CD4-positive, alpha-beta T cell treated with Interleukin-2 at 100 ng/mL for 4 hours (primary cell): ENCODE measurements around the gene IGFBP5.

Source experiments
- DNase-seq: peaks from one replicate; pipeline ENCODE4 v3.0.0-alpha.2; 2020; ENCODE audit warnings: low spot score

Gene IGFBP5, protein sequence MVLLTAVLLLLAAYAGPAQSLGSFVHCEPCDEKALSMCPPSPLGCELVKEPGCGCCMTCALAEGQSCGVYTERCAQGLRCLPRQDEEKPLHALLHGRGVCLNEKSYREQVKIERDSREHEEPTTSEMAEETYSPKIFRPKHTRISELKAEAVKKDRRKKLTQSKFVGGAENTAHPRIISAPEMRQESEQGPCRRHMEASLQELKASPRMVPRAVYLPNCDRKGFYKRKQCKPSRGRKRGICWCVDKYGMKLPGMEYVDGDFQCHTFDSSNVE

DNA sequence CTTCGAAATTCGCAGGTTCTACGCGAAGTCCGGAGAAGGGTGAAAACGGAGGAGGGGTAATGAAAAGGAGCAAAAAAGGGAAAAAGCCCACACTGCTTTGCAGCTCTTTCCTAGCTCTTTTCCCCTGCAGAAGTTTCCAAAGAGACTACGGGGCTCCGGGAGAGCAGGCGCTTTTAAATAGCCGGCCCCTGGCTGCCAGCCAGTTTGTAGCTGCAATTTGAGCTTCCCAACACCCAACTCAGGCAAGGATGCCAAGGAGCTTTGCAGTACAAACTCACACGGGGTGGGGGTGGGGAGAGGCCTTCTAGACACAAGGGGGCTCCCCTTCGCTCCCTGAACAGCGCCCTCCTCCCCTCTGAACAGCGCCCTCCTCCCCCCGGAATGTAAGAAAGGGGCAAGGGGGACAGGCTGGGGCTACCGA, at the start of gene IGFBP5:
TSS of gene IGFBP5 (minus strand) at position 149 of the 421 bp plus-strand sequence. CDS start 774 bp downstream, outside the sequence.
- DNase-seq: no peak

DNA sequence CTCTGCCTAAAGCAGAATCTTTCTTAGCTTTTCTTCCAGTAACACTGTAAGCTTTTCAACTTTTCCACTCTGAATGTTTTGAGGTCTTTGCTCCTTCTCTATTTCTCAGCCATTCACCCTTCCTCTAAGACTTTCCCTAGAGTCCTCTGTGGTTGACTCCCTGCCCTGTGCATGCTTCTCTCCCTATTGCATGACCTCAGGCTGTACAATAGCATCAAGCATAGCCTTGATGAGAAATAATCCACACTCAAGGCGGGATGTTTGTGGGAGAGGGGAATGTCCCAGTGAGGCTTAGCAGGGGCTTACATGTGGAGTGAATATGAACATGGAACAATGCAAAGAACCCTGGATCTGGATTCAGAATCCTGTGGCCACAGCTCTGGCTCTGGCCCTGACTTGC, 48.4 kb upstream of the IGFBP5 start:
- DNase-seq: no peak

DNA sequence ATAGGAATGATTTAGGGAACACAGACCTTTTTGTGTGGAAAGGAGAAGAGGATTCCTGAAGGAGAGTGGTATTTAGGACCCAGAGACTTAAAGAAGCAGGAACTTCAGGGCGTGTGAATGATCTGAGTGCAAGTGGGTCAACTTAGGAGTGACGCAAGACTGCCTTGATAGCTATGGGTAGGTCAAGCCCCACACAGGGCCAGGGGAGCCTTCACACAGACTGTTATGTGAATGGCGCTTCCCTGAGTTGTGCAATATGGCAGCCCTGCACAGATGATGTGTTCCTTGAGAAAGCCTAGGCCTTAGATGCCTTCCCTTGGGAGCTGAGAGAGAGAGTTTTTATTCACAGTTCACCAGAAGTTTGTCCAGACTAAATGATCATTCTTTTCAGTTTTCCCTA, 47.1 kb upstream of the IGFBP5 start:
- no peak for DNase-seq

DNA sequence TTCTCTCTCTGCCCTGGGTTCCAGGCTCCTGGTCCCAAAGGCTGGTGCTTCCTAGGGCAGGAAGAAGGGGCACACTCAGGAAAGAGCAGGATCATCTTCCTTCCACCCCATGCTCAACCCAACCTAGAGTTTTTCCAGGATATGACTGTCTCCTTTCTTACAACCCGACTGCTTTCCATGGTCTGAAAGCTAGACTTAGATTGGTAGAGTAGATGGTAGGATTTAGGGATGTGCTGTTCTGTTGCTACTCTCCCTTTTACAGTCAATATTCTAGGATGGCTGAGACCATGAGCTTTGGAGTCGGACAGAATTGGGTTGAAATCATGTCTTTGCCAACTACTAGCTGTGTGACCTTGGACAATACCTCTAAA, 45.9 kb upstream of the IGFBP5 start:
- DNase-seq: no peak

DNA sequence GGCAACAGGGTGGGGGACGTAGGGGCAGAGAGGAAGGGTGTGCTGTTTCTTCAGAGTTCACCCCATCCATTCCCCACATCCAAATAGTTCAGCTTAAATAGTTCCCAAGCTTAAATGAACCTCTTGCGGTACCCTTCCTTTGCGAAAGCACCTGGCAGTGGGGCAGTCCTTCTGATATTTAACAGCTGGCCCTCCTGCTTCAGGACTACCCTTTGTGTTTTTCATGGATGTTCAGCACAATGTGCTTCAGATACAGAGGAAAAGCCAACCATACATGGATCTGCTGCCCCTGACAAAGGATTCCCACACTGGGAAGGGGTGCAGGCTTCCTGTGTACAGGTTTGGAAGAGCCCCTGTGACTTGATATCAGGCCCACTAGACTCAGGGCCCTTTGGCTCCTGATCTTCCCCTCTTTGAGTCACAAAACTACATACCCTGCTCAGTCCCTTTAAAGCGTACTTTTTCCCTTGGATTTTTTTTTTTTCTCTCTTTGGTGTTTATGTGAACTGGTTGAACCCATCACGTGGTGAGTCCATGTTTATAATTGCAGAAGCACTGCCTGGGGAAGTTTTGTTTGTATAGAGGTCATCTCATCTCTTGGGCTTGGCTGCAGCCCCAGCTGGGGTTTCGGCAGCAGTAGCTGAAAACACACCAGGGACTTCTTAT, 45.3 kb upstream of the IGFBP5 start:
- no peak for DNase-seq

DNA sequence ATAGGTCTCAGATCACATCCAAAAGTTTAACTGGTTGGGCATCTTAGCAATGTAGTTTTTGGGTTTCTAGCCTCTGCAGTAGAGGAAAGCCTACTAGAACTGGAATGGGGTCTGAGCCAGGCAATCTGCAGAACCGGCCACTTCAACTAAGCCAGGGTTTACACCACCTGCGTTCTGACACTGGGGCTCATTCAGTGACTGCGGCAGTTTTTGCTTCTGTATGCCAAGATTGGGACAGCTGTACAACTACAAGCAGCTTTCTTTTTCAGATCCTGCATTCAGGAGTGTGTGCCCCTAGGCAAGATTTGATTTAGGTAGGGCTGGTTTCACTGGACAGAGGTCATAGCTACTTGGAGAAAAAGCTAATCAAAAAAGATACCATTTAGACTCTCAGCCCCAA, 43.7 kb upstream of the IGFBP5 start:
- DNase-seq: no peak

DNA sequence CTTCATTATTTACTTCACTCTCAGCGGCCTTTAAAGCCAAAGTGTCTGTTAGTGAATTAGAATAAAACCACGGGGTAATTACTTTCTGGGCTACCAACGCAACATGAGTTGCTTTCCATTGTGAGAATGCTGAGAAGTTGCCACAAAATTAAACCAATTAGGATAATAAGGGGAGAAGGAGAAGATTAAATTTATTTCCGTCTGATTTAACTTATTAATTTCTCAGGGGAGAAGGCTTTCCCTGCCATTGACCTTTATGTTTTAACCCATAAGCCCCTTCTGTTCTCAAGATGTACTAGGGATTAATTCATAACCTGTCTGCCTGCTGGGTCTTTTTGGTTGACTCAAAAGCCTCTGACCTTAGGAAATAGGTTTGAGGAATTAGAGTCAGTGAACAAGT, 42.3 kb upstream of the IGFBP5 start:
- no peak for DNase-seq

DNA sequence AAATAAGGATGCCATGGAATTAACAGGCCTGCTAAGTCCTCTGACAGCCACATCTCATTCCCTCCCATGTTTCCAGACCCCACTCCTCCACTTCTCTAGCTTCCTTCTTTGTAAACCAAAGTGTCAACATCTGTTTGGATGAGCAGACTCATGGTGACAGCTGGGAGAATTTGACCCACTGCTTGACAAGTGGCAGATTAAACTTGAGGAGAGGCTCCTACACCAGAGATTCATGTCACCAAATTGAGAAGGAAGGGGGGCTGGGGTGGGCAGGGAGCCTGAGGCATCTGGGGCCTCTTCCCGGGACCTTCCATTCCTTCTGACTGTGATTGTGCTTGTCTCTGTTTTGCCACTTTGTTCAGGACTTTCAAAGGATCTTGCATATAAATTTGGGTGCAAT, 41.0 kb upstream of the IGFBP5 start:
- no peak for DNase-seq

DNA sequence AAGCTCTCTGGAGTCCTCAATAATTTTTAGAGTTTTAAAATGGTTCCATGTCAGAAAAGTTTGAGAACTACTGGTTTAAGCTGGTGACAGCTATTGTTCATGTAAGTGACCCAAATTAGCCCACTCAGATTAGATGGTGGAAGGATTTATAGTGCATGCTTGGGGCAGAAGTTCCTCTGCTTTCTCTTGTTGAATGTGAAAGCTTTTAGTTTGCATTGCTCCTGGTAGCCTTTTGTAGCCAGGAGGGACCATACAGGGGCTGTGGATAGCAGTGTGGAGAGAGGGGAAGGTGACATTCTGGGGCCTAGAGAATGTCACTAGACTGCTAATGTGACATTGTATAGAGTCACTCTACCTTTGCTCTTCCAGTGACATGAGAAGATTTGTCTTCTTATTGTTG, 40.3 kb upstream of the IGFBP5 start:
- DNase-seq: no peak

DNA sequence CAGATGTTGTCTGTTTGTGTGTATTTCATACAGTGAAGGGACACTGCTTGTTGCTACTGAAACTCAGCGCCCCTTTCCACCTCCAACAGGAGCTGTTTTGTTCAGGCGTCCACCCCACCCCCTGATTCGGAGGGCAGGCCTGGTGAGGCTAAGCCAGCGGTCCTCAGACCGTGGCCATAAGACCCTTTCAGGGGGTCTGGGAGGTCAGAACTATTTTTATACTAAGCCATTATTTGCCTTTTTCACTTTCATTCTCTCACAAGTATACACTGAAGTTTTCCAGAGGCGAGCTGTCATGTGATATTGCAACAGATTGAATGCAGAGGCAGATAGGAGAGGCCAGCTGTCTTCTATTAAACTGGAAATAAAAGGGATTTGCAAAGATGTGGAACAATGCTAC, 39.7 kb upstream of the IGFBP5 start:
- DNase-seq: no peak

DNA sequence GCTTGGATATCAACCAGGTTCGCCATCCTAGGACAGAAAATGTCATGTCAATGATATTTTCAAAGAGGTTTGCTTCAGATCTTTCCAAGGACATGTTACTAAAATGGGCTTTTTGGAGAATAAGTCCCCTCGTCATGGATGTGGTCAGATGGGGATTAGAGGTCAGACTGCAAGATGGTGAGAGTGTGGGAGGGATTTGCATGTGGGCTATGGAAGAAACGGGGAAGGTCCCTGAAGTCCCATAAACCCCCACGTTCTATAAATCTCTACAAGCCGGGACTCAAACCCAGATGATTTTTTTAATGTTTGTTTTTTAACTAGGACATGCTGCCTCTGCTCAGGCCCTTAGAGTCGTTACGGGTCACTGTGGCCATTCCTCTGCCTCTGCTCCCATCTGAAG, 37.7 kb upstream of the IGFBP5 start:
- DNase-seq: no peak

DNA sequence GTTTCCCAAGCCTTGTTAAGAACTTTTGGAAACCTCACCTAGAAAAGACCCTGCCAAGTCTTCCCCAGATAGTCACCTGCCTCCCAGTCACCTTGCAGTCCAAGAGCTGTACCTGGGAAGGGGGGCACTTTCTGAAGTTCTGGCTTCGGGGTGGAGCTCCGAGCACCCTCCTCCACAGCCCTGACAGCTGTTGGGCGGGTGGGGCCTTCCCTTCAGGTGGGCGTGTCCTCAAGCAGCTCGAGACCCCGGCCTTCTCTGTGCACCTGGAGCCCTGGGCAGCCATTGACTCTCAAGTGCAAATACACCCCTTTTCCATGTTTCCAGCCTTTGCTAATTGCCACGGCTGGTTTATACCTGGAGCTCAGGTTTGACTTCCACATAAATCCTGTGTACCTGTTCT, 37.0 kb upstream of the IGFBP5 start:
- no peak for DNase-seq

DNA sequence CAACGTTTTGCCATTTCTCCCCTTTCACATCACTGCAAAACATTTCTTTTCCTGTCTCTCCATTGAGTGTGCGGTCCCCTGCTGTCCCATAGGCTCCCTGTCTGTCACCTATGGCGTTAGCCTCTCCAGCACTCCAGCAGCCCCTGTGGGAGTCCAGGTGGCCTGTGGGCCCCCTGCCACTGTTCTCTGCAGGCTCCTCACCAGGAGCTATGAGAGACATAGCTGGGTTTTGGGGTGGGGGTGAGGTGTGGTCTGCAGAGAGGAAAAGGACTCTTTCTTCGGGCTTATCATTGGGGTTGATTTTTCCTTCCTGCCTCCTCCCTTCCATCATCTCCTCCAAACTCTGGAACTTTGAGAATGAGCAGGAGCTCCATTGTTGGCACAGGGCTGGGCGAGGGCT, 36.1 kb upstream of the IGFBP5 start:
- DNase-seq: no peak

DNA sequence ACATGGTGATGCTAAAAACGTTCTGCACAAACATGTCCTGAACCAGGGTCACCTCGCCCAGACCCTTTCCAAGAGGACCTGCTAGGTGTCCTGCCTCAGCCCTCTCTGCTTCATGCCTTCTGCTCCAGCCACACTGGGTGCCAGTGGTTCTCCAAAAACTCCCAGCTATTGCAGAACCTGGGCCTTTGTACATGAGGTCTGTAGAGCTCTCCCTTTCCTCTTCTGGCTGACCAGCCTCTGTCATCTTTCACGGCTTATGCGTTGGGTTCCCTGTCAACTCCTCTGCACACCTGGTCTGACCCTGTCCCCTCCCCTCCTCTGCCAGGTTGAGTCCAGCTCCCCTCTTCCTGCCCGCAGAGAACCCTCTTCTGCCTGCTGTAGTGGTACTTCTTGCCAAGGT, 35.5 kb upstream of the IGFBP5 start:
- DNase-seq: no peak

DNA sequence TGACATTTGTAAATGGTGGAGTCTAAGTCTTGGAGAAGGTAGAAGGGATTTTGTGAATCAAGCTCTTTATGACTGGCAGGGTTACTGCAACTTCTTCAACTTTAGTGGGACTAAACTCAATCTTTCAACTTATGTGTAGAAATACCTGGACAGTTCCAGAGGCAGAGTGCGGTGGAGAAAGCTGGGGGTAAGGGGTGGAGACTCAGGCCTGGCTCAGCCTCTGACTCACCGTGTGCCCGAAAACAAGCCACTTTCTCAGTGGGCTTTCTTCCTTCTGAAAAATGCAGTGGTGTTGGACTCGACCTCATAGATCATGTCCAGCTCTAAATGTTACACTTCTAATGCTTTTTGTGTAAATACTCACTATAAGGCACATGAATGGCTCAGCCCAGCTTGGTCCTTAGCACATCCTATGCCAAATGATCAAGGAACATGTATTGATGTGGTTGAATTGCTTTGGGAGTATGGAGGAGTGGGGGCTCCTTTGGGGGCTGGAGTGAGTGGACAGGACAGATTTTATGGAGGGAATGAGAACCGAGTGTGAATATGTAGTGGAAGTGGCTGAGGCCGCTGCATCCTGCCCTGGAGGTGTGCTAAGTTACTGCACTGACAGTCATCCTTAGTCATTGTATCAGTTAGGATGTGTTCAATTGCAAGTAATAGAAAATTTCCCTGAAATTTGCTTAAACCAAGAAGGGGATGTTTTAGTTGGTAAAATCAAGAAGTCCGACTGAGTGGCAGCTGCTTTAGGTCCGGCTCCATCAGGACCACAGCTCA, 32.2 kb upstream of the IGFBP5 start:
- DNase-seq: no peak

DNA sequence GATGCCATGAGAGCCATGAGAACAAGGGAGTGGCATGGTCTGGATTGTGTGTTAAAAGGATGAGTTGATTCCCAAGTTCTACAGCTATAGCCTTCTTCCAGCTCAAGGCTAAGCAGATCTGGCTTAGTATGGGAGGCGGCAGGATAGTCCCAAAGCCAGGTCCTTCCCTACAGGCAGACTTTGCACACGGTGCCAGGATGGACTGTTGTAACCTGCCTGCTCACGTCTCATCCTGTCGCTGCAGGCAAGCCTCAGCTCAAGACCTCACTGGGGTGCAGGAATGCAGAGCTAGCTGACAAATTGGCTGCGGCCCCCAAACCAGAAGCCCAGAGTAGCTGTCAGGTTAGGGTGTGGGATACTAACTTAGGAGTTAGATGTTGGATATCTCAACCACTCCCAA, 28.8 kb upstream of the IGFBP5 start:
- no peak for DNase-seq

DNA sequence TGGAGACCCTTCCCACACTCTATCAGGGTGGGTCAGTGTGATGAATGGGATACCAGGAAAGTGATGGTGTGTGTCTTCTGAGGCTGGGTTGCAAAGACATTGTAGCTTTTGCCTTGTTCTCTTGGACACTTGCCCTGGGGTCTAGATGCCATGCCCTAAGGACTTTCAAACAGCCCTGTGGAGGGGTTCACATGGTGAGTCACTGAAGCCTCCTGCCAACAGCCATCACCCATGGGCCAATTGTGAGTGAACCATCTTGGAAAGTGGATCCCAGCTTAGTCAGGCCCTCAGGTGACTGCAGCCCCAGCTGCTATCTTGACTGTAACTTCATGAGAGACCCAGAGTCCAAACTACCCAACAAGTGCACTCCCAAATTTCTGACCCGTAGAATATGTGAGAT, 25.8 kb upstream of the IGFBP5 start:
- DNase-seq: no peak

DNA sequence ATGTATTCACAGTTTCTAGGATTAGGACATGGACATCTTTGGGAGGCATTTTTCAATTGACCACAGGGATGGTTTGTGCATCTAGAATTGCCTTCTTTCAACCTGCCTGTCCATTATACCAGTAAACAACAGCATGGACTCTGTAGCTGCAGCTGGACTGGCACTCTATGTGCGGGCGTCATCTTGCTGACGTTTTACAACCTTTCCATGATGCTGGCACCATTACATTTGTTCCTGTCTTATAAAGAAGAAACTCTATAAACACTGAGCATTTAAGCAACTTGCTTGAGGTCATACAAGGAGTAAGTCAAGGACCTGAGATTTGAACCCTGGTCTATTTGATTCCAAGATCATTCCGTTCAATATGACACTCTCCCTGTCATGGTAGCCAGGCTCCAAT, 25.4 kb upstream of the IGFBP5 start:
- DNase-seq: no peak

DNA sequence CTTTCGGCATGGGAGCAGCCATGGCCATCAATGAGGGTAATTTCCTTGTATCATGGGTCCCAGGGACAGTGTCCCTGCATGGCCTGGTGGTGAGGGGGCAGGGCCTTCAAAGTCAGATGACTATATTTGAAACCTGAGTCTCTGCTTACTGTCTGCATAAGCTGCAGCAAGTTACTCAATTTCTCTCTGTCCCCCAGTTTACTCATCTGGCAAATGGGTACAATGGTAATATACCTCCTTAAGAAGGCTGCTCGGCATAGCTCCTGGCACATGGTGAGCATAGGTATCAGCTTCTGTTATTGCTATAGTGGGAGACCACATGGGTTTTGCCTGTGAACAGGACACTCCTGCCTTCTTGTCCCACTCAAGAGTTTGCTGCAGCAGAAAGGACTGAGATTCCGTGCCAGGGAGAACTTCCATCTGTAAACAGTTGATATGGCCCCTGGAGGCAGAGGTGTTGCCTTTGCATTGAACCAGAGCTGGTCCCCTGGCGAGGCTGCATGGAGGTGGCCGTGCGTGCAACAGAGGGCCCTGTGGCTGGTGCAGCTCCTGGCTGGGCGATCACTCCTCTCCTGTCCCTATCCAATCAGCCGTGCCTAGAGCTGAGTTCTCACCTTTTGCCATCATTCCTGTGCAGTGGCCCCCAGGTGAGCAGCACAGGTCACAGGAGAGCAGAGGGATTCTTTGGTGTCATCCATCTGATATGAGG, 22.7 kb upstream of the IGFBP5 start:
- no peak for DNase-seq

DNA sequence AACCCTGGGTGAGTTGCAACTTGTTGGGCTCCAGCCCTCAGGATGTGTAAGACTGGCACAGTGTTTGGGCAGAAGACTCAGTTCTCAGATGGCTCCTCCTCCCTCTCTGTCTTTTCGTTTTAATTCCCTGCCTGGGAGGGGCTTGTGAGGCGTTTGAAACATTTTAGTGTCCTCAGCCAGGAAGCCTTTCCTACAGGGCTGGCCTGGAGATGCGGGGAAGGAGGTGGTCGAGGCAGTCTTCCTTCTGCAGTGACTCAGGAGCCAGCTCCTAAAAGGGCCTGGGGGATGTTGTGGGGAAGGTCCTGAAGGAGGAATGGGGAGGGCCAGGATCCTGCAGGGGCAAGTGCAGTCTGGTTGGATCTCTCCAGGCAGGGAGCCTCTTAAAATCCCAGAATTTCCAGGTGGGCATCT, 22.1 kb upstream of the IGFBP5 start:
- DNase-seq: no peak

DNA sequence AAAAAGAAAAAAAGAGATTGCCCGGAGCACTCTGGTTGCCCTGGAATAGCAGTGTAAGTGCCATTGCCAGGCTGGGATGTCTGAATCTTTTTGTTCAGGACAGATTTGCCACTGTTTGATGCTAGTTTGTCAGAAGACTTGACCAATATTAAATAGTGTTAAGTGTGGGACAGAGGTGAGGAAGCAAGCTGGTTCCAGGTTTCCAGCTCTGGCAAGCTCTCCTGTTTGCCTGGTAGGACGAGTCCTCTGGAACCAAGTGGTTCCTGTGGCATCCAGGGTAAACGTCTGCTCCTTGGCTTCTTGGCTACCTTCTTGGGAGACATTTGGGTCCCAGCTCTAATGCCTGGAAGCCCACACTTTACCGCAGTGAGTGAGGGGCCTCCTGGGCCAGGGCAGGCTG, 20.8 kb upstream of the IGFBP5 start:
- no peak for DNase-seq

DNA sequence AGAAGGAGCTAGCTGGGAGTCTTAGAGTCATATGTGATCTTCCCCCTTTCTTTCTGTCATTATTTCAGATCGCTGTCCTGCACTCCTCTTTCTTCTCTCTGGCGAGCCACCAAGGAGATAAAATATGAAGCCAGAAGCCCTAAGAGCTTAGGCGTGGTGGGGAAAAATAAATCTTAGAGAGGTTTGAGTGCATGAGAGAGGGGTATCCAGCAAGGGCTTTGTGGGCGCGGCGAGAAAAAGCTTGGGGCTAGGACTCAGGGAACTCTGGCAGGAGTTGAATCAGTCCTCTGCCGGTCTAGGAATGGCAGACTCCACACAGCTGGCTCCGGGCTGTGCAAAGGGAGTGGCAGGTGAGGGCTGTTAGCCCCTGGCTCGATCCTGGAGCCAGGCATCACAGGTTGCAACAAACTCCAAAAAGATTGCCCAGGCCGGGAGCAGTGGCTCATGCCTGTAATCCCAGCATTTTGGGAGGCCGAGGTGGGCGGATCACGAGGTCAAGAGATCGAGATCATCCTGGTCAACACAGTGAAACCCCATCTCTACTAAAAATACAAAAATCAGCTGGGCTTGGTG, 20.1 kb upstream of the IGFBP5 start:
- no peak for DNase-seq
